ENCODE results near the gene PPFIA3. TPM values are rescaled to one million over a fixed set of nuclear protein-coding genes. Genes with fewer than 3 reads are reported as not detected.
"Not testable (repeated sequence)": the region's sequence is repeated elsewhere in the genome, so short reads cannot be mapped to it uniquely, and the experiment has no call there.

PPFIA3 gene
- total RNA-seq, 2 experiments from 2014 or later: 2.0 to 2.8 TPM

DNA sequence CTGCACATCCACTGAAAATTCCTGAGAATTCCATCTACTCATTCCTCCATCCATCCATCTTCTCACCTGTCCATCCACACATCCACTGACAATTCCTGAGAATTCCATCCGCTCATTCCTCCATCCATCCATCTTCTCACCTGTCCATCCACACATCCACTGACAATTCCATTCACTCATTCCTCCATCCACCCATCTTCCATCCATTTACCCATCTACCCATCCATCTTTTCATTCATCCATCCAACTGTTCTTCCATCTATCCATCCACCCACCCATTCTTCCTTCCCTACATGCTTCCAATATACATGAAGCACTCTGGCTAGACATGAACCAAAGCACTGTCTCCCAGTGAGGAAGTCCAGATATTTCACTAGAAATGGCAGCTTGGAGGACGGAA is 53.9 kb downstream of the PPFIA3 start:
- CTCF ChIA-PET: interaction anchor here (0.5 kb wide), 1 partner anchor 12 kb away, joined by 3 read pairs; no protein-coding TSS in a partner anchor
- peaks cover 17% of the 10 kb centered on the region for H3K27me3 Mint-ChIP-seq
- Histone ChIP-seq H3K4me1 (ENCODE audit: insufficient read depth, low read length) (no peaks in the 10 kb centered on the region), H3K9me3 (ENCODE audit: control insufficient read depth in 1 of 2, insufficient read depth in 1 of 2, low read length in 2 of 2) (no peaks in the 10 kb centered on the region), H3K27me3 (ENCODE audit: control insufficient read depth in 1 of 2, insufficient read depth in 2 of 2, low read length in 2 of 2) (peaks cover 3 to 4% of the 10 kb centered on the region in 2 experiments), H3K36me3 (ENCODE audit: insufficient read depth, low read length) (no peaks in the 10 kb centered on the region), H3K4me3 (ENCODE audit: low read length) (no peak overlapping the region), H3K27ac (ENCODE audit: low read depth in 1 of 2, low read length in 2 of 2) (no peak overlapping the region)
- no peak overlapping the region for H3K4me3 Mint-ChIP-seq
- no peaks in the 10 kb centered on the region for H3K36me3 Mint-ChIP-seq (ENCODE audit: low read depth)
- TF ChIP-seq, protein P1, sequence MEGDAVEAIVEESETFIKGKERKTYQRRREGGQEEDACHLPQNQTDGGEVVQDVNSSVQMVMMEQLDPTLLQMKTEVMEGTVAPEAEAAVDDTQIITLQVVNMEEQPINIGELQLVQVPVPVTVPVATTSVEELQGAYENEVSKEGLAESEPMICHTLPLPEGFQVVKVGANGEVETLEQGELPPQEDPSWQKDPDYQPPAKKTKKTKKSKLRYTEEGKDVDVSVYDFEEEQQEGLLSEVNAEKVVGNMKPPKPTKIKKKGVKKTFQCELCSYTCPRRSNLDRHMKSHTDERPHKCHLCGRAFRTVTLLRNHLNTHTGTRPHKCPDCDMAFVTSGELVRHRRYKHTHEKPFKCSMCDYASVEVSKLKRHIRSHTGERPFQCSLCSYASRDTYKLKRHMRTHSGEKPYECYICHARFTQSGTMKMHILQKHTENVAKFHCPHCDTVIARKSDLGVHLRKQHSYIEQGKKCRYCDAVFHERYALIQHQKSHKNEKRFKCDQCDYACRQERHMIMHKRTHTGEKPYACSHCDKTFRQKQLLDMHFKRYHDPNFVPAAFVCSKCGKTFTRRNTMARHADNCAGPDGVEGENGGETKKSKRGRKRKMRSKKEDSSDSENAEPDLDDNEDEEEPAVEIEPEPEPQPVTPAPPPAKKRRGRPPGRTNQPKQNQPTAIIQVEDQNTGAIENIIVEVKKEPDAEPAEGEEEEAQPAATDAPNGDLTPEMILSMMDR (IDR thresholded peaks at IDR 0.05): no peak
- POLR2A ChIA-PET: no interaction called here
- no peak overlapping the region for H3K27ac Mint-ChIP-seq
- intact Hi-C loops (cut with DNase I, micrococcal nuclease): loop anchor here in 1 of 2 experiments (10.0 kb wide), 1 partner anchor 112 kb away; no protein-coding TSS in a partner anchor
- ATAC-seq (ENCODE audit: poor library complexity) (no peak), DNase-seq (no peak)
- peaks cover 3% of the 10 kb centered on the region for H3K4me1 Mint-ChIP-seq (ENCODE audit: low read depth)
- no peaks in the 10 kb centered on the region for H3K9me3 Mint-ChIP-seq

DNA sequence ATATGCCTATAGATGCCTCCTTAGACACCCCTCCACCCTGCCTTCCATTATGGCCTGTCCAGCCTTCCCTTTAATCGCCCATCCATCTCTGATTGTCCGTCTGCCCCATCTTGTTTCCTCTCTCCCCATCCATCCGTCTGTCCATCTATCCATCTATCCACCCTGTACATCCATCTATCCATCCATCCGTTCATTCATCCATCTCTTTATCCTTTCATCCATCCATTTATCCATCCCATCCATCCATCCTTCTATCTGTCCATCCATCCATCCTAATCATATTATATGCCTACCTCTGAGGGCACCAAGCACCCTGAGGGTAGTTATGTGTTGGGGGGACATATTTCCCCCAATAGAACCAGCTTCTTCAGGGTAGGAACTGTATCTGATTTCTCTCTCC is 61.3 kb downstream of the PPFIA3 start:
- H3K9me3 Mint-ChIP-seq: peaks cover 2% of the 10 kb centered on the region
- no peak for ATAC-seq (ENCODE audit: poor library complexity)

DNA sequence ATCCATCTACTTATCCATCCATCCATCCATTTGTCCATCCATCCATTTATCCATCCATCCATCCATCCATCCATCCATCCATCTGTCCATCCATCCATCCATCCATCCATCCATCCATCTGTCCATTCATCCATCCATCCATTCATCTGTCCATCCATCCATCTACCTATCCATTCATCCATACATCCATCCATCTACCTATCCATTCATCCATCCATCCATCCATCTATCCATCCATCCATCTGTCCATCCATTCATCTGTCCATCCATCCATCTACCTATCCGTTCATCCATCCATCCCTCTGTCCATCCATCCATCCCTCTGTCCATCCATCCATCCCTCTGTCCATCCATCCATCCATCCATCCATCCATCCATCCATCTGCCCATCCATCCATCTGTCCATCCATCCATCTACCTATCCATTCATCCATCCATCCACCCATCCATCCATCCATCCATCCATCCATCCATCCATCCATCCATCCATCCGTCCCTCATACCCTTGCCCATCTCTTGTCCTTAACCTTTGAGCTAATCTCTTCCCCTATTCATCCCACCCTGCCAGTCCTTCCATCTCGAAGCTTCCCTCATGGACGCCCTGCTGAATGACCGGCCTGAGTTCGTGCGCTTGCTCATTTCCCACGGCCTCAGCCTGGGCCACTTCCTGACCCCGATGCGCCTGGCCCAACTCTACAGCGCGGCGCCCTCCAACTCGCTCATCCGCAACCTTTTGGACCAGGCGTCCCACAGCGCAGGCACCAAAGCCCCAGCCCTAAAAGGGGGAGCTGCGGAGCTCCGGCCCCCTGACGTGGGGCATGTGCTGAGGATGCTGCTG is 62.9 kb downstream of the PPFIA3 start:
- DNase-seq; H3K9me3 Mint-ChIP-seq; H3K4me3 Mint-ChIP-seq; H3K4me3 ChIP-seq (ENCODE audit: low read length); H3K27ac Mint-ChIP-seq; intact Hi-C loops (cut with DNase I, micrococcal nuclease); H3K36me3 Mint-ChIP-seq (ENCODE audit: low read depth); H3K27me3 ChIP-seq (ENCODE audit: control insufficient read depth in 1 of 2, insufficient read depth in 2 of 2, low read length in 2 of 2); H3K4me1 Mint-ChIP-seq (ENCODE audit: low read depth); ATAC-seq (ENCODE audit: poor library complexity); H3K4me1 ChIP-seq (ENCODE audit: insufficient read depth, low read length); H3K27ac ChIP-seq (ENCODE audit: low read depth in 1 of 2, low read length in 2 of 2); H3K27me3 Mint-ChIP-seq; H3K36me3 ChIP-seq (ENCODE audit: insufficient read depth, low read length); CTCF ChIA-PET: not testable (repeated sequence)
- peaks cover 0 to 31% of the 10 kb centered on the region in 2 experiments for H3K9me3 ChIP-seq (ENCODE audit: control insufficient read depth in 1 of 2, insufficient read depth in 1 of 2, low read length in 2 of 2)
- POLR2A ChIA-PET: interaction anchor here (0.5 kb wide), 1 partner anchor 21 kb away, joined by 3 read pairs; no protein-coding TSS in a partner anchor

More for the DNA sequence above, 61.3 kb downstream of the PPFIA3 start:
- H3K4me1 Mint-ChIP-seq (ENCODE audit: low read depth): peaks cover 3% of the 10 kb centered on the region
- H3K27ac Mint-ChIP-seq: no peak overlapping the region
- Histone ChIP-seq H3K36me3 (ENCODE audit: insufficient read depth, low read length) (no peaks in the 10 kb centered on the region), H3K4me3 (ENCODE audit: low read length) (no peak overlapping the region), H3K27me3 (ENCODE audit: control insufficient read depth in 1 of 2, insufficient read depth in 2 of 2, low read length in 2 of 2) (no peaks in the 10 kb centered on the region), H3K9me3 (ENCODE audit: control insufficient read depth in 1 of 2, insufficient read depth in 1 of 2, low read length in 2 of 2) (peaks cover 0 to 28% of the 10 kb centered on the region in 2 experiments), H3K27ac (ENCODE audit: low read depth in 1 of 2, low read length in 2 of 2) (no peak overlapping the region), H3K4me1 (ENCODE audit: insufficient read depth, low read length) (no peaks in the 10 kb centered on the region)
- no peaks in the 10 kb centered on the region for H3K36me3 Mint-ChIP-seq (ENCODE audit: low read depth)
- H3K27me3 Mint-ChIP-seq: no peaks in the 10 kb centered on the region
- DNase-seq: no peak
- ChIA-PET CTCF (no interaction called here), POLR2A (no interaction called here)
- TF ChIP-seq, protein P1 (IDR thresholded peaks at IDR 0.05): no peak
- intact Hi-C loops (cut with DNase I, micrococcal nuclease): no loop called here
- H3K4me3 Mint-ChIP-seq: no peak overlapping the region
